Measurements from ENCODE around the gene FAM221B. TPM values are rescaled to one million over a fixed set of nuclear protein-coding genes. Genes with fewer than 3 reads are reported as not detected.
A peak's percentile ranks its signal among the peaks of the same experiment; 100 is the strongest.

Gene FAM221B
- total and polyA plus RNA-seq, 2 experiments from 2014 or later: 0.47 TPM; not detected in 1

- Histone ChIP-seq H3K79me2 (replicated peaks; ENCODE audit: insufficient read depth) (no peaks in the 10 kb centered on the region), H3K4me3 (peak overlapping the region; percentile 64), H2AFZ (peak overlapping the region; percentile 92), H3K4me2 (peak overlapping the region; percentile 91), H3K9me2 (ENCODE audit: insufficient read depth) (no peaks in the 10 kb centered on the region), H3K27ac (ENCODE audit: low read depth) (no peak overlapping the region), H3F3A (replicated peaks; ENCODE audit: low read depth) (no peaks in the 10 kb centered on the region), H3K36me3 (ENCODE audit: insufficient read depth) (0 out of 2 replicates have a peak, but pooled peaks cover 3% of the 10 kb centered on the region), H4K20me1 (replicated peaks; ENCODE audit: insufficient read depth) (no peaks in the 10 kb centered on the region), H3K4me1 (ENCODE audit: insufficient read depth) (peaks cover 9% of the 10 kb centered on the region; the same call in 1 of the 2 replicates), H3K27me3 (ENCODE audit: insufficient read depth) (peaks cover 7% of the 10 kb centered on the region; the same call in 1 of the 2 replicates)
- TF ChIP-seq POLR2AphosphoS5 (IDR thresholded peaks at IDR 0.05; ENCODE audit: low read depth): peak; percentile 31
- peak; percentile 93 to 98 for TF ChIP-seq CTCF (conservative IDR thresholded peaks at IDR 0.05; ENCODE audit: low read depth in 2 of 2)
- no peak for TF ChIP-seq EZH2phosphoT487 (IDR thresholded peaks at IDR 0.05; ENCODE audit: unreplicated experiment)
- TF ChIP-seq ETS1 (IDR thresholded peaks at IDR 0.05): no peak
- no peak for TF ChIP-seq STAT1 (IDR thresholded peaks at IDR 0.05; ENCODE audit: unreplicated experiment)
- Mint-ChIP-seq H3K4me1 (peaks cover 17% of the 10 kb centered on the region), H3K27me3 (ENCODE audit: insufficient read depth, low read depth, poor library complexity) (peaks cover 14% of the 10 kb centered on the region), H3K27ac (no peak overlapping the region; the same call in 1 of the 2 replicates), H3K4me3 (peak overlapping the region; percentile 80), H3K9me3 (no peaks in the 10 kb centered on the region; the same call in 2 of the 3 replicates), H3K36me3 (ENCODE audit: low read depth) (peaks cover 14% of the 10 kb centered on the region)
- peak; percentile 90 for DNase-seq (ENCODE audit: low spot score)
- peak; percentile 82 for ATAC-seq
Observed at GRCh38 chr9:35790385-35791296, 37.9 kb downstream of the FAM221B start.

GRCh38 chr9:35790025-35790384 lies 38.5 kb downstream of the FAM221B start:
- Histone ChIP-seq H2AFZ (no peak overlapping the region), H3K9me2 (ENCODE audit: insufficient read depth) (no peaks in the 10 kb centered on the region)
- peak; percentile 3 for ATAC-seq
- TF ChIP-seq JUNB (IDR thresholded peaks at IDR 0.05; ENCODE audit: unreplicated experiment) (no peak), ZNF462 (CRISPR knock-in tag; IDR thresholded peaks at IDR 0.05) (no peak), ETS1 (IDR thresholded peaks at IDR 0.05) (no peak), CREB1 (CRISPR knock-in tag; IDR thresholded peaks at IDR 0.05; ENCODE audit: low read depth) (no peak)

More at GRCh38 chr9:35790025-35790384, 38.5 kb downstream of the FAM221B start:
- H3K4me3 Mint-ChIP-seq: no peak overlapping the region; the same call in 2 of the 3 replicates
- no peak for DNase-seq (ENCODE audit: low spot score)
- peaks cover 17% of the 10 kb centered on the region for H3K4me1 Mint-ChIP-seq
- H3K79me2 ChIP-seq (replicated peaks; ENCODE audit: insufficient read depth): no peaks in the 10 kb centered on the region
- H3K4me3 ChIP-seq: no peak overlapping the region
- H3K36me3 ChIP-seq (ENCODE audit: insufficient read depth): 0 out of 2 replicates have a peak, but pooled peaks cover 3% of the 10 kb centered on the region
- H3K9me3 Mint-ChIP-seq: no peaks in the 10 kb centered on the region; the same call in 2 of the 3 replicates
- H3K27me3 ChIP-seq (ENCODE audit: insufficient read depth): peaks cover 7% of the 10 kb centered on the region; the same call in 1 of the 2 replicates
- no peak overlapping the region for H3K4me2 ChIP-seq
- peaks cover 14% of the 10 kb centered on the region for H3K36me3 Mint-ChIP-seq (ENCODE audit: low read depth)
- H3K27ac Mint-ChIP-seq: no peak overlapping the region; the same call in 1 of the 2 replicates
- peaks cover 9% of the 10 kb centered on the region; the same call in 1 of the 2 replicates for H3K4me1 ChIP-seq (ENCODE audit: insufficient read depth)
- peaks cover 14% of the 10 kb centered on the region for H3K27me3 Mint-ChIP-seq (ENCODE audit: insufficient read depth, low read depth, poor library complexity)
- H3K27ac ChIP-seq (ENCODE audit: low read depth): 0 out of 2 replicates have a peak overlapping the region, but pooled peaks have one; percentile 5
- H3F3A ChIP-seq (replicated peaks; ENCODE audit: low read depth): no peaks in the 10 kb centered on the region
- no peaks in the 10 kb centered on the region for H4K20me1 ChIP-seq (replicated peaks; ENCODE audit: insufficient read depth)

Measured in GM23338 (cell line).